HG02973 (cell line): ENCODE data around the gene CUEDC1.
A peak's percentile ranks its signal among the peaks of the same experiment; 100 is the strongest.

Experiments used
- ATAC-seq: cut with Tn5 transposase; IDR thresholded peaks from one replicate; pipeline ENCODE4 v1.9.1; 2021; ENCODE audit warnings: moderate library complexity; ENCODE audit not compliant: unreplicated experiment

Gene CUEDC1

GRCh38 chr17:57955183-57955931, at the start of gene CUEDC1:
CUEDC1 (minus strand) TSS chr17:57955412; CDS start chr17:57885564, 69,848 bp downstream.
- ATAC-seq: peak; percentile 48

DNA sequence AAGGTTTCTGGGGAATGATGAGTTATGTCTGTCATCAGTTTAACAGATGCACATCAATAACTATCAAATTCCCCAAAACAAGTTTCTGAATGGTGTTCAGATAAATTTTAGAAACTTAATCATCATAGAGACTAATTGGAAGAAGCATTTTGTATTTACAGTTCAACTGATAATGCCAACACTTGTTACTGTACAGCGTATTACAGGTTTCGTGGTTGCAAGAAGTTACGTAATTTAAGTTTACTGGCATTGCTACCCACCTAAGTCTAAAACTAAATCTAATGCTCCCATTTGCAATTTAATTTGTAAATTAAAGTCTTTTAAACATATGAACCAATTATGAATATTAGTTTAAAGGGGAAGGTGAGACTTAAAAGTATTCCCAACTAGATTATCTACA, 48.8 kb upstream of the CUEDC1 start:
- no peak for ATAC-seq

- ATAC-seq: no peak
Observed at GRCh38 chr17:58002973-58003372, 47.8 kb upstream of the CUEDC1 start.

- ATAC-seq: no peak
Observed at GRCh38 chr17:58002154-58002948, 47.1 kb upstream of the CUEDC1 start.

GRCh38 chr17:58001461-58002124, 46.4 kb upstream of the CUEDC1 start:
- no peak for ATAC-seq

DNA sequence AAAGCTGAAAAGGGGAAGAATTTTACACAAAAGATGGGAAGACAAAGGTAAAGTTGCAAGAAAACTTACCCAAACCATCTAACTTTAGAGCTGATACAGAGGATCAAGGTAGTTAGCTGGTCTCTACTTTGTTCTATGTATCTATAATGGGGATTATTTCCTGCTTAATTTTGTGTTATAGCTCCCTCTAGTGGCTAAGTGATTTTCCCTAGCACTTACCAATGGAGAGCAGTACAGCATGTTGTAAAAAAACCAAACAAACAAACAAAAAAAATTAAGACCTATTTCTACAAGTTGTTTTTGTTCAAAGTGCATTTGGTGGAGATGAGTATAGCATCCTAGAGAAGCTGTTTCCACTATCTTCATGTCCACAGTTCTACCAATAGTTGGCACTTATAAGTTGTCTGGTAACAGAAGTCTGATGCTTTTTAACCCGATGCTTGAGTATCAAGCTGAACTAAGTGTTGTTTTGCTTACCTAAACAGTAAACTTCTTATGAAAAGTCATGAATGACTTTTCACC, 44.3 kb upstream of the CUEDC1 start:
- no peak for ATAC-seq

DNA sequence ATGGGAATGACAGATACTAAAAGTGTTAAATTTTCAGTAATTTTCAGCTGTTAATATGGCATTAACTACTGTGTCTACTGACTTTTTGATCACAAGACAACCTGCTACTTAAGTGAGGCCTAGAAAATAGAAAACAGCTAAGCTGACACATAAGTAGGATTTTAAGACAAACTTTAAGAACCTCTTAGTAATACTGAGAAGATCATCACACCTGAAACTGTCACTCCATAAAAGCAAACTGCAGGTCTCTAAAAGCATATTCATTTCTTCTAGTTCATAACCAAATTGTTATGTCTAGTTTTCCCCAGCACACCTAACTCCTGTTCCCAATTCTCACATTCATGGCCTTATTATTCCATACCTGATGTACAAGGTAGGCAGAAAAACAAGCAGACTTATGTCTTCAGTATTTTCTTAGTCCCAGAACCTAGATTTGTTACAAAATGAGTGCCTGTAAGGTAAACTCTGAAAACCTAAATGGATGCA, 43.8 kb upstream of the CUEDC1 start:
- ATAC-seq: no peak

GRCh38 chr17:57997085-57997809, 42.0 kb upstream of the CUEDC1 start:
- no peak for ATAC-seq

DNA sequence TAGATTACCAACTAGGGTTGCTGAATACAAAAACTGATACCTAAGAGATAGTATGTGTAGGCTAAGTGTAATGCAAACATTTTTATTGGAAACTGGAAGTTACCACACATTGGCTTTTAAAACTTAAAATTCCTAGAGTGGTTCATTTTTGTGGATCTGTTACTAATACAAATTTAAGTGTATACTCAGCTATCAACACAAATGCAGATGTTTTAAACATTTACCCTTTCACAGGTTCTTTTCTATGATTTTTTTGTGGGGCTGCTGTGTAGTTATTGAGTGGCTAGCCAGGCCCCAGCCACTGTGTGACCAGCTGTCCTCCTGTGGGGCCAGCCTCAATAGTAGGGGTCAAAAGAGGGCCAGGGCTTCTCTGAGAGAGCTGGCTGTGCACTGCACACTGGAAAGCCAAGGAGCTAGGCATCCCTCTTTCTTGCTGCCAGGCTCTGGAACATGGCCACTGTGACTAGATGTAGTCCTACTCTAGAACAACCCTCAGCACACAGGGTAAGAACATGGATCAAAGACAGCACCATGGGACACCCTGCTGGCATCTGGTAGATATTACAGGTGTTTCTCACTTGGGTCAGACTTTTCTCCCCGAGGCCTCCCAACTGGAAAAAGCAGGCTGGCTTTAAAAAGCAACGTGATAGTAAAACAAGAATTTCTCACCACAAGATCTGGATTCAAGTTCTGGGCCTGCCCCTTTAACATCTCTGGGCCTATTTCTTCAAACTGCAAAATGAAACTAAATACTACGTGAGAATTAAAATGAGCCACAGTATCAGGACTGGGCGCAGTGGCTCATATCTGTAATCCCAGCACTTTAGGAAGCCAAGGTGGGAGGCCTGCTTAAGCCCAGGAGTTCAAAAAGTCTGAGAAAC, 40.1 kb upstream of the CUEDC1 start:
- peak; percentile 58 for ATAC-seq

DNA sequence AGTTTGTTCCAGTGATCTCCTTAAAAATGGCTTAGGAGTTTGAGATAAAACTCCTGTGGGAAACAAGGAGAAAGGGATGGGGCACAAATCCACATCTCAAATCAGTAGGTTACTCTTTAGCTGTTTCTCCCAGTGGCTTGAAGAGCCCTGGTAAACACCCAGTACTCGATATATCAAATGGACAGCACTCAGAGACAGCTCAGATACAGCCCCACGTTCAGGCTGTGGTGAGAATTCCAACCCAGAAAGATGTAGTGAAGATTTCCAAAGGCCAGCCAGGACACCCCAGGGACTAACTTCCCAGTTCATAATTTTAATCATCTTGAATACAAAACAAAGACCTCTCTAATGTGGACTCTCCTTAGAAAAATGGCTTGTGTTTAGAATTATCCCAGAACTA, 39.2 kb upstream of the CUEDC1 start:
- ATAC-seq: no peak

GRCh38 chr17:57993471-57994365, 38.5 kb upstream of the CUEDC1 start:
- no peak for ATAC-seq

GRCh38 chr17:57991537-57991936, 36.3 kb upstream of the CUEDC1 start:
- ATAC-seq: no peak

- ATAC-seq: no peak
Observed at GRCh38 chr17:57990037-57990436, 34.8 kb upstream of the CUEDC1 start.

DNA sequence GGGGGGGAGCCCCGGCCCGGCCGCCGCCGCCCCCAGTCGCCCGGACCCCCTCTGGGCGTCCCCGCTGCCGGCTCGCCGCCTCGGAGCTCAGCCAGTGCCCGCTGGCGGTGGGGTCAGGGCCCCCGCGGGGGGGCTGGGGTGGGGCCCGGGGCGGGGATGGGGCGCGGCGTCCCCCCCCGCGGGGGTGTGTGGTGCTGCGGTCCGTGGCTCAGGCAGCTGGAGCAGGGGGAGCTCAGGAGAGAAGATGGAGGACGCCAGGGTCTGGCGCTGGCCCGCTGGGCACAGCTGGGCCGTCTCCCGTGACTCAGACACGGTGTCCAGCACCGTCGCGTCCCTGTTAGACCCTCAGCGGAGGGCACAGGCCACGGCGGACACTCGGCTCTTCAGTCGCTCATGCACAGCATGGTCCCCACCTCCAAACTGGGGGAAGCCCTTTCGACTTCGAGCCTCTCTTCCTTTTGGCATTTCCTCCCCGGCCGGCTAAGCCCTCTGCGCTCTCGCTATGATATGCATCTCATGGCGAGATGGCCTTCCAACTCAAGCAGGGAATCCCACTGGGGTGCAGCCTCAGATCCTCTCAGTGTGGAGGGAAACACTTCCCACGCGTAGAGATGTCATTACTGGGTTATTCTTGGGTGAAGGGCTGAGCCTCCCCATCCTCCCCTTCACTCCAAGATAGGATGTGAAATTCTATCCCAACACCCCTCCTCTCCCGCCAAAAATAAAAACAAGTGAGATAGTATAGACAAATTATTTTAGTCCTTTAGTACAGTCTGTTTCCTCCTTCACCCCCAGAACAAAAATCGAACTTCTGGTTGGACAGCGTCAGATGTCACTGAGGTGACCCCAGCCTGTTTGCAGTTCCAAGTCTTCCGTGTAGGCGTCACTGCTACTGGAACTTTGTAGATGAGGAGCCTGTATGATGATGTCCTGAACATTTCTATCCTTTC, 33.4 kb upstream of the CUEDC1 start:
- peak; percentile 71 for ATAC-seq

- peak; percentile 47 for ATAC-seq
Observed at GRCh38 chr17:57987581-57988300, 32.5 kb upstream of the CUEDC1 start, which contains the start of gene VEZF1. VEZF1 (minus strand) TSS chr17:57988254; CDS start chr17:57988111, 143 bp downstream.

DNA sequence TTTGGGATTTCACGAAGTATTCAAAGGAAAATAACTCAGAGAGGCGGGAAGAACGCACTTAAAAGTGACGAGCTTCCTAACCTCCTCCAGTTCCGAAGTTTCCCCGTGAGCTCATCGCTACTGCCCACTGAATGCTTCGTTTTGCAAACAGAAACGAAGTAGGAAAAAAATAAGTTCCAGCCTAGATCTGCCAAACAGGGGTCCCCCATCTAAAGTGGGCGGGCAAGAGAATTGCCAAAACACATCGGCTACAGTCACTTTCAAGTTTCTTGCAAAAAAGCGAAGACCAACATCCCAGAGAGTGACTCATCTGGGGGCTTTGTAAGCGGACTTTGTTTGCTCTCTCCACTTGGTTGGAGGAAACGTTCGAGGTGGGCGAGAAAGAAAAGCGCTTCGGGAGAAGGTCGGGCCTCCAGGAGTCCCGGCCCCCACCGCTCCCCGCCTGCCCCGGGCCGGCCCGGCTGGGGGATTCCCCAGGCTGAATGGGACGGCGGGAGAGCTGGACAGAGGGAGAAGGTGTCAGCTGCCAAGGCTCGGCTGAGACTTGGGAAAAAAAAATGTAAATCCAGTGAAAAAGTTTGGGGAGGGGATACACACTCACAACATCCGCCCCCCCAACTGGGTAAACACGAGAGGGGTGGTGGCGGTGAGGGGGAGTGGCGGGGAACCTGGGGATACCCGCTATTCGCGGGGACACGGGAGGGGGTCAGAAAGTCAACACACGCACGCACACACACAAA, 31.8 kb upstream of the CUEDC1 start:
- no peak for ATAC-seq
